ENCODE measurements around the gene DCTN1.

Gene DCTN1

GRCh38 chr2:74414881-74415761 is 35.0 kb upstream of the DCTN1 start:
- TF ChIP-seq ZFP30 (CRISPR knock-in tag; IDR thresholded peaks at IDR 0.05) = no peak
- TF ChIP-seq ZNF70 (CRISPR knock-in tag; IDR thresholded peaks at IDR 0.05) = no peak
- no peak for TF ChIP-seq ZNF565 (CRISPR knock-in tag; conservative IDR thresholded peaks at IDR 0.05; ENCODE audit: low read depth)
- no peak for TF ChIP-seq TSHZ2 (CRISPR knock-in tag; IDR thresholded peaks at IDR 0.05)
- TF ChIP-seq ZFP3 (CRISPR knock-in tag; IDR thresholded peaks at IDR 0.05) = no peak
- no peak for TF ChIP-seq ZC3H10 (CRISPR knock-in tag; IDR thresholded peaks at IDR 0.05)
- no peak for TF ChIP-seq TCF4 (CRISPR knock-in tag; IDR thresholded peaks at IDR 0.05; ENCODE audit: borderline replicate concordance)
- no peak for TF ChIP-seq POU6F1 (CRISPR knock-in tag; IDR thresholded peaks at IDR 0.05; ENCODE audit: borderline replicate concordance, low read depth)
- no peak for TF ChIP-seq PATZ1 (CRISPR knock-in tag; IDR thresholded peaks at IDR 0.05; ENCODE audit: borderline replicate concordance)
- no peak for TF ChIP-seq ZNF8 (CRISPR knock-in tag; IDR thresholded peaks at IDR 0.05)
- no peak for TF ChIP-seq RARB (CRISPR knock-in tag; IDR thresholded peaks at IDR 0.05)
- TF ChIP-seq ESRRG (CRISPR knock-in tag; IDR thresholded peaks at IDR 0.05) = no peak
- no peak for TF ChIP-seq CSRNP3 (CRISPR knock-in tag; IDR thresholded peaks at IDR 0.05)
- no peak for ATAC-seq

GRCh38 chr2:74414441-74414840 is 34.3 kb upstream of the DCTN1 start:
- no peak for ATAC-seq
- TF ChIP-seq SNAI2 (CRISPR knock-in tag; IDR thresholded peaks at IDR 0.05) (no peak), ZNF8 (CRISPR knock-in tag; IDR thresholded peaks at IDR 0.05) (no peak), ZNF70 (CRISPR knock-in tag; IDR thresholded peaks at IDR 0.05) (no peak), CREB5 (CRISPR knock-in tag; IDR thresholded peaks at IDR 0.05; ENCODE audit: low read depth) (no peak), OSR1 (CRISPR knock-in tag; IDR thresholded peaks at IDR 0.05) (no peak), RARB (CRISPR knock-in tag; IDR thresholded peaks at IDR 0.05) (no peak), POU6F1 (CRISPR knock-in tag; IDR thresholded peaks at IDR 0.05; ENCODE audit: borderline replicate concordance, low read depth) (no peak), ZC3H10 (CRISPR knock-in tag; IDR thresholded peaks at IDR 0.05) (no peak), ESRRG (CRISPR knock-in tag; IDR thresholded peaks at IDR 0.05) (no peak), ZFP3 (CRISPR knock-in tag; IDR thresholded peaks at IDR 0.05) (no peak), TOX (CRISPR knock-in tag; IDR thresholded peaks at IDR 0.05; ENCODE audit: borderline replicate concordance) (no peak)

All from SK-N-SH treated with all-trans-retinoic acid at 6 μM for 48 hours (cell line).